K562 (cell line): Measurements from ENCODE around the gene TSEN54. TPM values are rescaled to one million over a fixed set of nuclear protein-coding genes. Genes with fewer than 3 reads are reported as not detected.

Source experiments
- ATF1 ChIP-seq, 2 experiments: fragments of 450-650 bp in 1 of 2; IDR thresholded peaks; 2 replicates each; pipeline ENCODE4 v1.6.1; 2016; ENCODE audit warnings: missing compliant biosample characterization in 1 of 2, missing genetic modification characterization in 1 of 2
- CBX8 ChIP-seq: fragments of 200-600 bp; sonication (generic); IDR thresholded peaks from 2 replicates; pipeline ENCODE4 v1.6.1; 2012; ENCODE audit warnings: borderline replicate concordance, mixed run types, low read depth, mild to moderate bottlenecking, moderate library complexity, mixed read lengths, low read length, control low read depth, inconsistent platforms; ENCODE audit not compliant: poor library complexity, severe bottlenecking; ENCODE audit errors: extremely low read depth
- ETS1 ChIP-seq: conservative IDR thresholded peaks from 2 replicates; pipeline ENCODE4 v1.6.1; 2011; ENCODE audit warnings: low read depth, mild to moderate bottlenecking, low read length; ENCODE audit not compliant: control insufficient read depth
- KLF13 ChIP-seq: fragments of 450-650 bp; IDR thresholded peaks from 2 replicates; pipeline ENCODE4 v1.6.1; 2016; ENCODE audit warnings: missing genetic modification characterization, low read depth, mild to moderate bottlenecking, missing compliant biosample characterization, moderate library complexity, borderline replicate concordance
- MNT ChIP-seq, 2 experiments: fragments of 450-650 bp; conservative IDR thresholded peaks; 2 replicates each; pipeline ENCODE4 v1.6.1; 2017; ENCODE audit warnings: mild to moderate bottlenecking in 2 of 2, moderate library complexity in 2 of 2
- NBN ChIP-seq: fragments of 450-650 bp; IDR thresholded peaks from 2 replicates; pipeline ENCODE4 v1.6.1; 2016; ENCODE audit warnings: low read depth, mild to moderate bottlenecking
- NFE2L1 ChIP-seq: fragments of 450-650 bp; IDR thresholded peaks from 2 replicates; pipeline ENCODE4 v1.6.1; 2016; ENCODE audit warnings: missing genetic modification characterization, low read depth, mild to moderate bottlenecking, missing compliant biosample characterization, moderate library complexity, borderline replicate concordance
- NONO ChIP-seq, 2 experiments: fragments of 200-400 bp in 1 of 2; fragments of 450-650 bp in 1 of 2; formaldehyde crosslinking in 1 of 2; IDR thresholded peaks; 2 replicates each; pipeline ENCODE4 v1.6.1; 2017; ENCODE audit warnings: low read depth in 2 of 2, mild to moderate bottlenecking in 2 of 2, moderate library complexity in 2 of 2, low read length in 1 of 2
- NR0B1 ChIP-seq: fragments of 450-650 bp; IDR thresholded peaks from one replicate; pipeline ENCODE4 v1.6.1; 2018; ENCODE audit warnings: mild to moderate bottlenecking, moderate library complexity; ENCODE audit not compliant: partially characterized antibody
- NRF1 ChIP-seq, 2 experiments: fragments of 450-650 bp; IDR thresholded peaks in 1 of 2; conservative IDR thresholded peaks in 1 of 2; 2 replicates each; pipeline ENCODE4 v1.6.1; 2014; ENCODE audit warnings: mild to moderate bottlenecking in 2 of 2
- POLR2G ChIP-seq: fragments of 200-400 bp; formaldehyde crosslinking; IDR thresholded peaks from 2 replicates; pipeline ENCODE4 v1.6.1; 2017; ENCODE audit warnings: low read depth, mild to moderate bottlenecking, antibody characterized with exemption, low read length, moderate library complexity
- RBFOX2 ChIP-seq: fragments of 200-400 bp; formaldehyde crosslinking; IDR thresholded peaks from 2 replicates; pipeline ENCODE4 v1.6.1; 2017; ENCODE audit warnings: low read depth, mild to moderate bottlenecking, low read length, moderate library complexity
- SP2 ChIP-seq: IDR thresholded peaks from 2 replicates; pipeline ENCODE4 v1.6.1; 2011; ENCODE audit warnings: mild to moderate bottlenecking, low read depth, low read length, moderate library complexity; ENCODE audit not compliant: poor library complexity, severe bottlenecking; ENCODE audit errors: extremely low read depth
- SRF ChIP-seq, 2 experiments: fragments of 250-450, 450-650 bp in 1 of 2; sonication (Bioruptor Pico) in 1 of 2; sonication (generic) in 1 of 2; formaldehyde crosslinking; IDR thresholded peaks; 2 replicates each; pipeline versions ENCODE4 v1.5.0 to v1.5.1; 2020 to 2022; ENCODE audit warnings: mild to moderate bottlenecking in 1 of 2, missing genetic modification reagents in 1 of 2
- ZNF121 ChIP-seq: sonication (generic); formaldehyde crosslinking; conservative IDR thresholded peaks from 2 replicates; pipeline ENCODE4 v1.8.0; 2022; ENCODE audit warnings: missing genetic modification reagents
- polyA plus RNA-seq, 8 experiments: library from polyadenylated mRNA; depleted of rRNA in 4 of 8; stranded (reverse) in 5 of 8; unstranded in 3 of 8; fragments of >200 nt; fragmentation: Nextera tagmentation in 2 of 8; fragmentation: Illumina TruSeq in 1 of 8; extraction: Ambion mirVana in 2 of 8; extraction: Trizol in 1 of 8; gene quantifications; 2 replicates each; pipeline versions ENCODE4 v1.2.1 to v1.2.3, GENCODE V29; 2011 to 2014; ENCODE audit warnings: inconsistent platforms in 1 of 8, missing spikeins in 1 of 8
- total RNA-seq, 7 experiments: library from RNA; depleted of rRNA in 6 of 7; stranded (reverse); fragments of >200 nt in 6 of 7; fragmentation: Illumina TruSeq in 2 of 7; extraction: Trizol in 2 of 7; gene quantifications; 2 replicates each; pipeline versions ENCODE4 v1.2.1 to v1.2.3, GENCODE V29; 2011 to 2021; ENCODE audit warnings: low replicate concordance in 1 of 7

The TSEN54 gene
- total and polyA plus RNA-seq, 9 of the 15 experiments (the other 6 are each of a cell fraction or from before 2014, with no cell fraction given), result 5.9 to 64.3 (median 48.9) TPM

GRCh38 chr17:75524970-75525805, 8.9 kb downstream of the TSEN54 start, which contains the start of gene LLGL2 (continued):
- peak; percentile 83 for TF ChIP-seq POLR2G
- TF ChIP-seq CBX8, result no peak
- TF ChIP-seq ATF1 (CRISPR knock-in tag; IDR thresholded peaks at IDR 0.05), result no peak
- peak; percentile 69 for TF ChIP-seq ATF1 (tag; IDR thresholded peaks at IDR 0.05)
- TF ChIP-seq ZNF121, result no peak
- peak; percentile 32; the same call in 1 of the 2 replicates for TF ChIP-seq KLF13 (tag)
- TF ChIP-seq SRF (CRISPR knock-in tag; IDR thresholded peaks at IDR 0.05), result no peak; a peak in 1 of 4 replicates
- TF ChIP-seq NR0B1, result no peak
- TF ChIP-seq RBFOX2, result peak; percentile 71
- TF ChIP-seq NBN, result 0 out of 2 replicates have a peak, but pooled peaks have one; percentile 69
- no peak for TF ChIP-seq NFE2L1 (tag)
- TF ChIP-seq ETS1, result peak; percentile 64; the same call in 1 of the 2 replicates
- TF ChIP-seq NONO (IDR thresholded peaks at IDR 0.05; ENCODE audit: low read depth in 2 of 2, low read length in 1 of 2), result peak in 1 of 2 experiments; percentile 64; a peak in 3 of 4 replicates
- no peak for TF ChIP-seq SP2
- TF ChIP-seq NRF1 (conservative IDR thresholded peaks at IDR 0.05 in 1 of 2, IDR thresholded peaks at IDR 0.05 in 1 of 2), result peak; percentile 55 to 67
- peak in 1 of 2 experiments; percentile 68; a peak in 3 of 4 replicates for TF ChIP-seq MNT (conservative IDR thresholded peaks at IDR 0.05)
